NT2/D1 (cell line): ENCODE results near the gene IL15.

Experiments used
- DNase-seq: peaks from one replicate; pipeline ENCODE4 v3.0.0-alpha.2; 2011; ENCODE audit warnings: low read depth, low spot score
- H3K27me3 ChIP-seq: 2 replicates; pipeline ENCODE4 v1.6.0; 2011; ENCODE audit warnings: mild to moderate bottlenecking; ENCODE audit not compliant: insufficient read length, insufficient read depth
- H3K36me3 ChIP-seq: 2 replicates; pipeline ENCODE4 v1.6.1; 2011; ENCODE audit warnings: mild to moderate bottlenecking, low read length, mixed read lengths; ENCODE audit not compliant: insufficient read depth, insufficient read length
- H3K4me1 ChIP-seq: 2 replicates; pipeline ENCODE4 v1.5.1; 2011; ENCODE audit not compliant: insufficient read depth, insufficient read length
- H3K4me3 ChIP-seq: 2 replicates; pipeline ENCODE4 v1.5.1; 2011; ENCODE audit warnings: low read depth; ENCODE audit not compliant: insufficient read length
- H3K9ac ChIP-seq: 2 replicates; pipeline ENCODE4 v1.6.0; 2011; ENCODE audit warnings: low read depth; ENCODE audit not compliant: insufficient read length
- H3K9me3 ChIP-seq: 2 replicates; pipeline ENCODE4 v1.5.1; 2011; ENCODE audit warnings: mild to moderate bottlenecking, low read length; ENCODE audit not compliant: insufficient read depth
- SUZ12 ChIP-seq: IDR thresholded peaks from 2 replicates; pipeline ENCODE4 v1.6.1; 2011; ENCODE audit not compliant: insufficient read length, insufficient read depth; ENCODE audit errors: extremely low read depth
- YY1 ChIP-seq: IDR thresholded peaks from 2 replicates; pipeline ENCODE4 v1.6.1; 2011; ENCODE audit not compliant: insufficient read length, insufficient read depth
- ZNF274 ChIP-seq: IDR thresholded peaks from 2 replicates; pipeline ENCODE4 v1.6.1; 2011; ENCODE audit warnings: mild to moderate bottlenecking, low read depth, low read length

IL15 gene

DNA sequence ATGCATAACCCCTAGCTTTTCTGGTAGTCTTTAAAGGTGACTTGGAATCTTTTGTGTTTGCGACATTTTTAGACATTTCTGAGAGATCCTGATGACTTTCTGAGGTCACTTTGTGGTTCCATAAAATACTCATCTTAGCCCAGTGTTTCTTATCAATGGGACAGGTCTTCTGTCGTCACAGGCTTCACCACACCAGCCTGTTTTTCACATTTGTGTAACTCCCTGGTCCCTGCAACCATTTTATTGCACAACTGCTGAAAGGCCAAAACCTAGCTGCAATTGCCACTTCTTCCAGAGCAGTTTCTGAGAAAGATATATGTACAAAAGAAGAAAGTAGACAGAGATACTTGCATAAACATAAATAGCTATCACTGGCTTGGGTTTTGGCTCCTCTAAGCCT, 120.9 kb downstream of the IL15 start:
- Histone ChIP-seq H3K9me3 (no peaks in the 10 kb centered on the region), H3K9ac (no peak overlapping the region), H3K4me3 (no peak overlapping the region), H3K27me3 (no peaks in the 10 kb centered on the region), H3K36me3 (no peaks in the 10 kb centered on the region), H3K4me1 (no peaks in the 10 kb centered on the region)
- TF ChIP-seq ZNF274 (no peak), YY1 (no peak), SUZ12 (no peak)
- no peak for DNase-seq

DNA sequence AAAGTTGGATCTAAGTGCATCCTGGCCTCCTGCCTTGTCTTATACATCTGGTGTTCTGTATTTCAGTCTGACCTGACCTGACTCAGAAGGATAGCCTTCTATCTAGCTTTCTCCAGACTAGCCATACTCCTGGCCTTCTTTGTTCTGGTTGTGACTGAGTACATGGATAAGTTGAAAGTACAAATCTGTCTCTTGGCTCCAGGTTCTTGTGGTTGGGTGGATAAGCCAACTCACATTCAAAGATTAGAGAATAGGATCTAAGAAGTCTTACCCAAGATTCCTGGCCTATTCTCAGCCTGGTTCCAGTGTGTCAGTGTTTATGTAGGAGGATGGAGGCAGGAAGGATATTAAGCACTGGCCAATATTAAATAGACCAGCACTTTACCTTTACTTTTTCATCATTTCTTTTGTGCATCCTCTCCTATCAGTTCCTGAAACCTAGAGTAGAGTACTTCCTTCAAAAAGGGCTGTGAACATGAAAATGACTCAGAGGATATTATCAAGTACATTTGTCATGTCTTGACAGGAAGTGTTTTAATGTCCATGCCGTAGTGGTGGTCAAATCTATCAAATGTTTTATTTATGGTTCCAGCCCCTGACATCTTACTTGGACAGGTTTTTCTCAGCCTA, 123.5 kb downstream of the IL15 start:
- H3K4me3 ChIP-seq = no peak overlapping the region
- no peaks in the 10 kb centered on the region for H3K9me3 ChIP-seq
- no peaks in the 10 kb centered on the region for H3K36me3 ChIP-seq
- no peaks in the 10 kb centered on the region for H3K4me1 ChIP-seq
- no peak overlapping the region for H3K9ac ChIP-seq
- H3K27me3 ChIP-seq = no peaks in the 10 kb centered on the region
- TF ChIP-seq ZNF274 (no peak), SUZ12 (no peak), YY1 (no peak)
- no peak for DNase-seq

DNA sequence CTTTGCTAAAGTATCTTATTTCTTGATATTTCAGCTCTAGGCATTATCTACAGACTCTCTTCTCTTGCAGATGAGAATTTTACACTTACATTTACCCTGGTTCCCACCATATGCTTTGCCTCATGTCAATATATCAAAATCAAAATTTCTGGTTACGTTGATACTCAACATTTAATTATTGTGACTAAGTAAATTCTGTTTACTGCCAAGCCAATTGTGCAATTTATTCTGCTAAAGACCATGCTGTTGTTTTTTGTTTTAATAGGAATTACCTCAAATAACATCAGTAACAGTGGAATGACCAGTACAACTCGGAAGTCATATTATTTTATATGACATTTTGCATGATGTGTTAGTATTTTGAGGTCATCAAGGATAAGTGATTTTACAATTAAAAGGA, 125.5 kb downstream of the IL15 start:
- Histone ChIP-seq H3K36me3 (no peaks in the 10 kb centered on the region), H3K4me1 (no peaks in the 10 kb centered on the region), H3K9ac (no peak overlapping the region), H3K4me3 (no peak overlapping the region), H3K9me3 (no peaks in the 10 kb centered on the region), H3K27me3 (no peaks in the 10 kb centered on the region)
- TF ChIP-seq YY1 = no peak
- DNase-seq = no peak

DNA sequence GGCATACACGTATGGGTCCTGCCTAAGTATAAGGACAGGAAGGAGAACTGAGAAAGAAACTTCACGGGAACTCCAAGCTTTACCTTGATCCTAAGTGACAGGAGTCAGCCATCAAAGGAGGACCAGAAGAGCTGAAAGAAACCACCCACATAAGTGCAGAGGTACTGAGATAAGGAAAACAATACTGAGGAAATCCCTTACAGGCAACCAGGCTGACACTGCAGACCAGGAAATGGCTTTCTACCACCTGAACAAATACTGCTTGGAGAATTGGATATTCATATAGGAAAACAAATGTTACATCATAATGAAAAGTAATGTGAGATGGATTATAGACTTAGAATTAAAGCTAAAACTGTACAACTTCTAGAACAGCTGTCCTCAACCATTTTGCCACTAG, 127.0 kb downstream of the IL15 start:
- no peaks in the 10 kb centered on the region for H3K4me1 ChIP-seq
- no peaks in the 10 kb centered on the region for H3K9me3 ChIP-seq
- no peak for TF ChIP-seq YY1
- TF ChIP-seq ZNF274 = no peak
- TF ChIP-seq SUZ12 = no peak
- H3K9ac ChIP-seq = no peak overlapping the region
- H3K4me3 ChIP-seq = no peak overlapping the region
- no peaks in the 10 kb centered on the region for H3K27me3 ChIP-seq
- H3K36me3 ChIP-seq = no peaks in the 10 kb centered on the region
- DNase-seq = no peak

DNA sequence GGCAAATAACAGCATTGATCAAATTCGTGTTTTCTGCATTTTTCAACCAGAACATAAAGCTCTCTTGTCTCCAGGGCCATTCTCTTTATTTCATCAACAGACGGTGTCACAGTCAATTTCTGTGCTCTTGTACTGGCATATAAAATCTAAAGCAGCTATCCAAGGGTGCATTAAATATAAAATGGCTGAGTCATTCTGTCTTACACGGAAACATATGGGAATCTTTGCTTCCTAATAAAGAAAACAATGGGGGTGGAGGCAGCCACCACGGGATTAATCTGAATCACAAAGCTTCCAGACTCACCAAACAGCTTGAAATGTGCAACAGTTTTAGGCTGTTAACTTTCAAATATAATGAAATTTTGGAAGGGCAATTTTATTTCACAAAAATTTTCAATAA, 132.6 kb downstream of the IL15 start:
- TF ChIP-seq ZNF274 (no peak), YY1 (no peak), SUZ12 (no peak)
- H3K9me3 ChIP-seq = no peaks in the 10 kb centered on the region
- DNase-seq = no peak
- H3K27me3 ChIP-seq = no peaks in the 10 kb centered on the region
- no peak overlapping the region for H3K4me3 ChIP-seq
- H3K4me1 ChIP-seq = no peaks in the 10 kb centered on the region
- no peak overlapping the region for H3K9ac ChIP-seq
- no peaks in the 10 kb centered on the region for H3K36me3 ChIP-seq

DNA sequence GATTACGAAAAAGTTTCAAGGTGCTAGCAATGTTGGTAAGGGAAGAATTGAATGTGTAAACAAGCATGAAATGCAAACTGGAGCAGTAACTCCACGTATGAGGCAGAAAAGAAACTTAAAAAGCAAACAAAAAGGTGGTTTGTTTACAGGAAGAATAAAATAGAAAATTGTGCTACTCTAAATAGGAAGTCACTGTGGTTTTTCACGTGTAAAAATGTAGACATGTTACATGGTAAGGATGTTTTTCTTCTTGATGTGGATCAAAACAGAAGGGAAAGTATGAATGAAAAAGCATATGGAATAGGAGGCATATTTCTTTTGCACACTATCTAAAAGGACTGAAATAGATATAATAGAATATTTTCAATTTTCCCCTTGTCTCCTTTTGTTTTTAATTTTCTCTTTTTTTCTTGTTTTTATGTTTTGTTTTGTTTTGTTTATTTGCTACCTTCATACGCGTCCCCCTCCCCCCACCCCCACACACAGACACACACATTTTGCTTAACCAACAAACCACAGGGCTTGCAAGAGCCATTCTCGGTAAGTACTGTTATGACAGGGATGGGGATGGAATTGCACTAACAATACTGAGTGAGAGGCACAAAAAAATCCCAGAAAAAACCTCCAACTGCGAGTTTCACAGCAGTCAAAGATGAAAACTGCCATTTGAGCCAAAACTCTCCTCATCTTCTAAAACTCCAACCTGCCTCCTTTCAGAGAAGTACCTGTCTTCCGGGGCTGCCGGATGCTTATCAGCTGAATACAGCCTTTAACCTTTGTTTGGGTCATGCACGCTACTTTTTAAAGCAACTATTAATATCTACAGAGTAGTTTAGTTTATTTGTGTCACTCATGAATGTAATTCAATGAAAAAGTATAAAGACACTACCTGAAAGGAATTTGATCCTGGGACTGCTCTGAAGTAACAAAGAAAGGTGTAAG, 135.8 kb downstream of the IL15 start:
- Histone ChIP-seq H3K9me3 (no peaks in the 10 kb centered on the region), H3K4me3 (no peak overlapping the region), H3K27me3 (no peaks in the 10 kb centered on the region), H3K36me3 (no peaks in the 10 kb centered on the region), H3K4me1 (no peaks in the 10 kb centered on the region), H3K9ac (no peak overlapping the region)
- TF ChIP-seq YY1 = no peak
- DNase-seq = no peak

DNA sequence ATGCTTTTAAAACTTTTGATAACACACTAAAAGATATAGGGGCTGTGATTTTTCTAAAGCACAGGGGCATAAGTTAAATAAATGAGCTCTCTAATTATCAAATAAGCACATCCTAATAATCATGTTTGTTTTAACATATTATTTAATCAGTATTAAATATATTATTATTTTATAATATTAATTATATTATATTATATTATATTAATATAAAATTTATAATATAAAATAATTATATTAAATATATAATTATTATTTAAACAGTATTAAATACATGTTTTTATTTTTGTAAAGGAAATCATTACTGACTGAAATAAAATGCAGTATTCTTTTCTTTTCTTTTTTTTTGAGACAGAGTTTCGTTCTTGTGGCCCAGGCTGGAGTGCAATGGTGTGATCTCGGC, 136.5 kb downstream of the IL15 start:
- Histone ChIP-seq H3K4me3 (no peak overlapping the region), H3K36me3 (no peaks in the 10 kb centered on the region), H3K9me3 (no peaks in the 10 kb centered on the region), H3K27me3 (no peaks in the 10 kb centered on the region), H3K9ac (no peak overlapping the region), H3K4me1 (no peaks in the 10 kb centered on the region)
- no peak for TF ChIP-seq SUZ12
- TF ChIP-seq ZNF274 = no peak
- TF ChIP-seq YY1 = no peak
- DNase-seq = no peak
